ENCODE results near the gene NKD2.

The NKD2 gene

GRCh38 chr5:1088031-1088430, 79.4 kb downstream of the NKD2 start:
- intact Hi-C loops (cut with DNase I; ENCODE audit: low total_unique reads): no loop called here
- no peak for TF ChIP-seq CTCF (IDR thresholded peaks at IDR 0.05)
- no peak for DNase-seq
- H3K4me3 ChIP-seq: no peak overlapping the region
- no peaks in the 10 kb centered on the region for H3K27me3 ChIP-seq
- no peaks in the 10 kb centered on the region for H3K4me1 ChIP-seq
- H3K27ac ChIP-seq: no peak overlapping the region
- no peaks in the 10 kb centered on the region for H3K9me3 ChIP-seq
- peaks cover 4 to 94% (median 65%) of the 10 kb centered on the region in 3 donors for H3K36me3 ChIP-seq

Data from tibial artery (tissue), 4 donors.